Panc1 (cell line): ENCODE results near the gene LDHD.

Experiments used
- TF ChIP-seq, protein P1 (sequence below): fragments of 450-650 bp; IDR thresholded peaks from 2 replicates; pipeline ENCODE4 v1.5.1; 2017; ENCODE audit warnings: mild to moderate bottlenecking
- TF ChIP-seq, protein P2 (sequence below), 2 experiments: IDR thresholded peaks; 2 replicates each; pipeline ENCODE4 v1.6.1; 2011 to 2012; ENCODE audit warnings: low read depth in 2 of 2, control low read depth in 1 of 2, low read length in 1 of 2, mild to moderate bottlenecking in 1 of 2, moderate library complexity in 1 of 2; ENCODE audit not compliant: insufficient read depth in 1 of 2

DNA sequence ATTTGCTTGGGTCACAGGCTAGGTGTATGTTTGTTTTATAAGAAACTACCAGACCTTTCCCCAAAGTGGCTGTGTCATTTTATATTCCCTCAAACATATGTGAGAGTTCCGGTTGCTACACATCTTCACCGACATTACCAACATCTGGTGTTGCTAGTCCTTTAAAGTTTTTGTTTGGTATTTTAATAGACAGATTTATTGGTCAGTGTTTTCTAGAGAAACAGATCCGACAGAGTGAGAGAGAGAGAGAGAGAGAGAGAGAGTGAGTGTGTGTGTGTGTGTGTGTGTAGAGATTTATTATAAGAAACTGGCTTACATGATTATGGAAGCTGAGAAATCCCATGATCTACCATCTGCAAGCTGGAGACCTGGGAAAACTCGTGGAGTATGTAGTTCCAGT, 31.0 kb downstream of the LDHD start:
- TF ChIP-seq, protein P1, sequence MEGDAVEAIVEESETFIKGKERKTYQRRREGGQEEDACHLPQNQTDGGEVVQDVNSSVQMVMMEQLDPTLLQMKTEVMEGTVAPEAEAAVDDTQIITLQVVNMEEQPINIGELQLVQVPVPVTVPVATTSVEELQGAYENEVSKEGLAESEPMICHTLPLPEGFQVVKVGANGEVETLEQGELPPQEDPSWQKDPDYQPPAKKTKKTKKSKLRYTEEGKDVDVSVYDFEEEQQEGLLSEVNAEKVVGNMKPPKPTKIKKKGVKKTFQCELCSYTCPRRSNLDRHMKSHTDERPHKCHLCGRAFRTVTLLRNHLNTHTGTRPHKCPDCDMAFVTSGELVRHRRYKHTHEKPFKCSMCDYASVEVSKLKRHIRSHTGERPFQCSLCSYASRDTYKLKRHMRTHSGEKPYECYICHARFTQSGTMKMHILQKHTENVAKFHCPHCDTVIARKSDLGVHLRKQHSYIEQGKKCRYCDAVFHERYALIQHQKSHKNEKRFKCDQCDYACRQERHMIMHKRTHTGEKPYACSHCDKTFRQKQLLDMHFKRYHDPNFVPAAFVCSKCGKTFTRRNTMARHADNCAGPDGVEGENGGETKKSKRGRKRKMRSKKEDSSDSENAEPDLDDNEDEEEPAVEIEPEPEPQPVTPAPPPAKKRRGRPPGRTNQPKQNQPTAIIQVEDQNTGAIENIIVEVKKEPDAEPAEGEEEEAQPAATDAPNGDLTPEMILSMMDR, result no peak
- TF ChIP-seq, protein P2, sequence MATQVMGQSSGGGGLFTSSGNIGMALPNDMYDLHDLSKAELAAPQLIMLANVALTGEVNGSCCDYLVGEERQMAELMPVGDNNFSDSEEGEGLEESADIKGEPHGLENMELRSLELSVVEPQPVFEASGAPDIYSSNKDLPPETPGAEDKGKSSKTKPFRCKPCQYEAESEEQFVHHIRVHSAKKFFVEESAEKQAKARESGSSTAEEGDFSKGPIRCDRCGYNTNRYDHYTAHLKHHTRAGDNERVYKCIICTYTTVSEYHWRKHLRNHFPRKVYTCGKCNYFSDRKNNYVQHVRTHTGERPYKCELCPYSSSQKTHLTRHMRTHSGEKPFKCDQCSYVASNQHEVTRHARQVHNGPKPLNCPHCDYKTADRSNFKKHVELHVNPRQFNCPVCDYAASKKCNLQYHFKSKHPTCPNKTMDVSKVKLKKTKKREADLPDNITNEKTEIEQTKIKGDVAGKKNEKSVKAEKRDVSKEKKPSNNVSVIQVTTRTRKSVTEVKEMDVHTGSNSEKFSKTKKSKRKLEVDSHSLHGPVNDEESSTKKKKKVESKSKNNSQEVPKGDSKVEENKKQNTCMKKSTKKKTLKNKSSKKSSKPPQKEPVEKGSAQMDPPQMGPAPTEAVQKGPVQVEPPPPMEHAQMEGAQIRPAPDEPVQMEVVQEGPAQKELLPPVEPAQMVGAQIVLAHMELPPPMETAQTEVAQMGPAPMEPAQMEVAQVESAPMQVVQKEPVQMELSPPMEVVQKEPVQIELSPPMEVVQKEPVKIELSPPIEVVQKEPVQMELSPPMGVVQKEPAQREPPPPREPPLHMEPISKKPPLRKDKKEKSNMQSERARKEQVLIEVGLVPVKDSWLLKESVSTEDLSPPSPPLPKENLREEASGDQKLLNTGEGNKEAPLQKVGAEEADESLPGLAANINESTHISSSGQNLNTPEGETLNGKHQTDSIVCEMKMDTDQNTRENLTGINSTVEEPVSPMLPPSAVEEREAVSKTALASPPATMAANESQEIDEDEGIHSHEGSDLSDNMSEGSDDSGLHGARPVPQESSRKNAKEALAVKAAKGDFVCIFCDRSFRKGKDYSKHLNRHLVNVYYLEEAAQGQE (IDR thresholded peaks at IDR 0.05; ENCODE audit: insufficient read depth in 1 of 2, low read depth in 2 of 2, low read length in 1 of 2), result no peak
